Karpas-422 (cell line): Measurements from ENCODE around the gene PRPH. TPM values are rescaled to one million over a fixed set of nuclear protein-coding genes. Genes with fewer than 3 reads are reported as not detected.

Source experiments
- DNase-seq: peaks from one replicate; pipeline ENCODE4 v3.0.0-alpha.2; 2015
- H2AFZ ChIP-seq: fragments of 200-600 bp; sonication (generic); 2 replicates; pipeline ENCODE4 v1.6.1; 2014; ENCODE audit warnings: antibody characterized with exemption, low read length, mixed read lengths
- H3K27ac ChIP-seq: fragments of 200-600 bp; sonication (generic); 2 replicates; pipeline ENCODE4 v1.5.1; 2014; ENCODE audit warnings: mild to moderate bottlenecking, low read length, moderate library complexity
- H3K27me3 ChIP-seq: fragments of 200-600 bp; sonication (generic); 2 replicates; pipeline ENCODE4 v1.6.1; 2014; ENCODE audit warnings: low read length, mixed read lengths
- H3K36me3 ChIP-seq: fragments of 200-600 bp; sonication (generic); 2 replicates; pipeline ENCODE4 v1.6.1; 2014; ENCODE audit warnings: low read length, mixed read lengths; ENCODE audit not compliant: insufficient read depth
- H3K4me1 ChIP-seq: fragments of 200-600 bp; sonication (generic); 2 replicates; pipeline ENCODE4 v1.6.1; 2014; ENCODE audit warnings: mild to moderate bottlenecking, low read length, mixed read lengths
- H3K4me2 ChIP-seq: fragments of 200-600 bp; sonication (generic); 2 replicates; pipeline ENCODE4 v1.6.1; 2014; ENCODE audit warnings: low read length, low read depth, mild to moderate bottlenecking; ENCODE audit not compliant: poor library complexity, severe bottlenecking
- H3K4me3 ChIP-seq: fragments of 200-600 bp; sonication (generic); 2 replicates; pipeline ENCODE4 v1.5.1; 2014; ENCODE audit warnings: mild to moderate bottlenecking, antibody characterized with exemption, low read length, mixed read lengths
- H3K79me2 ChIP-seq: fragments of 200-600 bp; sonication (generic); 2 replicates; pipeline ENCODE4 v1.6.1; 2014; ENCODE audit warnings: mild to moderate bottlenecking, low read length, mixed read lengths
- H3K9ac ChIP-seq: fragments of 200-600 bp; sonication (generic); 2 replicates; pipeline ENCODE4 v1.6.0; 2014; ENCODE audit warnings: low read length
- H3K9me2 ChIP-seq: fragments of 200-600 bp; sonication (generic), shearing (Covaris generic); replicated peaks from 2 replicates; pipeline ENCODE4 v1.6.0; 2014; ENCODE audit warnings: mild to moderate bottlenecking, low read length, moderate library complexity; ENCODE audit not compliant: insufficient read depth
- H3K9me3 ChIP-seq: fragments of 300-700, 200-600 bp; sonication (generic); 2 replicates; pipeline ENCODE4 v1.6.1; 2014; ENCODE audit warnings: low read length, mixed read lengths
- H4K20me1 ChIP-seq: fragments of 200-600 bp; sonication (generic); 2 replicates; pipeline ENCODE4 v1.6.1; 2014; ENCODE audit warnings: mild to moderate bottlenecking, antibody characterized with exemption, low read length, low read depth; ENCODE audit not compliant: insufficient read depth
- total RNA-seq: library from RNA; depleted of rRNA; stranded (reverse); fragments of >200 nt; shearing (Covaris generic); gene quantifications from 2 replicates; pipeline ENCODE4 v1.2.3, GENCODE V29; 2014; ENCODE audit warnings: low replicate concordance

Gene PRPH
- total RNA-seq, 1 experiment from 2014 or later: 0.52 TPM

DNA sequence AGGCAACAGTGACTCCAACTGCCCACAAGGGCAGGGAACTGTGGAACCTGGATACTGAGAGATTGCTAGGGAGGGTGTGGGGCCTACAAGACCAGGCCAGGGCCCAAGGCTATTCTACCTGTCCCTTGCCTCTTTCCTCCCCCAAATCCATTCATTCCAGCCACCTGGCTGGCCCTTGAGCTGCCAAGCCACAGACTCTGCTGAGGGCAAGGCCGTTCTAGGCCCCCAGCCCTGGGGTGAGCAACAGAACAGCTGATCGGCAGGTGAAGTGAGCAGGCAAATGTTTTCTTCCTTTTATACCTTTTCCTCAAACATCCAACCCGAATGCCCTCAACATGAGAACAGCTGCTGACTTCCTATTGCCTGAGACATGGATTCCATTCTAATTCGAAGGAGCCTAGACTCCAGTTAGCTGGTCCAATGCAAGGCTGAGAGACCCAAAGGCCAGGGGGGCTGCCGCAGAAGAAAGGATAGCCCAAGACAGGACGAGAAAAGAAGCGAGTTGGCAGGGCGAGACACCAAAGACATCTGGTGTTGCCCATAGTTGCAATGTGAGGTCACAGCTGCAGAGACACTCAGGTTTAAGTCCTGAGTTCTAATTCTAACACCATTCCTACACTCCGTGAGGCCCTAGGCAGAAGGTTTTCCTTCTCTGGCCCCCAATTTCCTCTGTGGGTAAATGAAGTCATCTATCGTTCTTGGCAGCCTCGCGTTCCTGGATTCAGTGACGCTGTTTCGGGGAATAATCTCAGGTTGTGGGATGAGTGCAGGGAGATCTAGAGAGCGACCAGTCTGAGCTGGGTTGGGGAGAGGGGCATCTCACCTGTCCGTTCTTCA is 40.4 kb downstream of the PRPH start:
- peaks cover 7% of the 10 kb centered on the region for H3K4me1 ChIP-seq
- H3K36me3 ChIP-seq: no peaks in the 10 kb centered on the region
- no peak overlapping the region for H3K27ac ChIP-seq
- H3K9ac ChIP-seq: no peak overlapping the region
- no peaks in the 10 kb centered on the region for H3K9me3 ChIP-seq
- H4K20me1 ChIP-seq: no peaks in the 10 kb centered on the region
- H3K4me2 ChIP-seq: no peak overlapping the region
- H3K79me2 ChIP-seq: no peaks in the 10 kb centered on the region
- no peak overlapping the region for H3K4me3 ChIP-seq
- H2AFZ ChIP-seq: no peak overlapping the region
- no peaks in the 10 kb centered on the region for H3K27me3 ChIP-seq
- no peak for DNase-seq
- H3K9me2 ChIP-seq: no peaks in the 10 kb centered on the region

DNA sequence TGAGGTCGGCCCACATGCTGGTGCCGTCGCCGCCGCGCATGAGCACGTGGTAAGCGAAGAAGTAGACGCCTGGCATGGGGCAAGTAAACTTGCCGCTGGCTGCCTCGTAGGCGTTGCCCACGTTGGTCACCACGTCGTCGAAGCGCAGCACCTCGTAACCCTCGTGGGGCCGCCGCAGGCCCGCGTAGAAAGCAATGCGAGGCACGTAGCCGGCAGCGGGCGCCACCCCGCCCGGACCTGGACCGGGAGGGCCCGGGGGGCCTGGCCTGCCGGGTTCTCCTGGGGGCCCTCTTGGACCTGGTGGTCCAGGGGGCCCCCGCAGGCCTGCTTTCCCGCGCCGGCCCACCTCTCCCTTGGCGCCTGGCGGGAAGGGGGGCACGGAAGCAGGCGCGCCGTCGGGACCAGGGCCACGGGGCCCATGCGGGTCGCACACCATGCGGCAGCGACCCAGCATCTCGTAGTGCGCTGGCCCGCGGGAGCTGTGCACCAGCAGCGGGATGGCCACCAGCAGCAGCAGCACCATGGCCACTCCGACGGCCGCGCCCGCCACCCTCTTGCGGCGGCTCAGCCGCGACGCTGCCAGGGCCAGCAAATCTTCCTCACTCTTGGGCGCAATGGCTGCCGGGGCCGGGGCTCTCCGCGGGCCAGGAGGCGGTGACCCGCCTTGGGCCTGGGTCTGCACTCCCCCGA is 41.2 kb downstream of the PRPH start:
- Histone ChIP-seq H3K27me3 (no peaks in the 10 kb centered on the region), H3K9ac (no peak overlapping the region)

DNA sequence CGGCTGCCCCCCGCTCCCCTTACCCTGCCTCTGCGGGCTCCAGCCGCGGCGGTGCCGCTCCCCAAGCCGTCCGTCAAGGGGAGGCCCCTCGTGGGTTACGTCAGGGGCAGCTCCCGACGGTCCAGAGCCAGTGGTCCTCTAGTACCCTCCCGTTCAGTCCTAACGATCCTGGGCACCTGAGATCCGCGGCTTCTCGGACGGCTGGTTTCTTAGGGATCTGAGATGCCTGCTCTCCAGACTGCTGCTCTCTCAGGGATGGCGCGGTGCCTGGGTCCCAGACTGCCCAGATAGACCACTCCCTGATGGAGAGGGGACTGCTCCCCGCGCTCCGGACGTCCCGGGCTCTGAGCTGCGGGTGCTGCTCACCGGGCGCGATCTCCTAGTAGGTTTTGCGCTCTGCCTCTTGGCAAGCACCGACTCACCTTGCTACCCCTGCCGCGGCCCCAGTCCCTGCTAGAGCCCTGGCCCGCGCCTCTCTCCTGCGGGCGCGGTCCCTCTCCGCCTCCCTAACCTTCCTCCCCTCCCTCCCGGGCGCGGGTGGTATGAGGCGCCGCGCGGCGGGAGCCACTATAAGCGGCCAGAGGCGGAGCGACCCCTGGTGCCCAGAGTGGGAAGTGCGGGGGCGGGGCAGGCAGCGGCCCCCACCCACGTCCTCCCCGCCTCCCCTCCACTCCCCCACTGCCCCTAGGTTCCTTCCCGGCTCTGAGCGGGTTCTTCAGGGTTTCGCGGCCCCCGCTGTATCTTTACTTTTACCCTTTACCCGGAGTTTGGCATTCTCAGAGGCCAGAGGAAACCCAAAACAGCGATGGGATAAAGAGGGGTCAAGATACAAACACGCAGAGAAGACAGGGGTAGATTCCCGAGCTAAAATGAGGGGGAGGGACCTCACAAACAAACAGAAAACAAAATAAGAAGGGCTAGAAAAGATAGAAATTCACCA is 42.0 kb downstream of the PRPH start, which contains the start of gene C1QL4:
Gene C1QL4 (minus strand): TSS at position 544 of the 940 bp plus-strand sequence. CDS start 711 bp downstream, outside the sequence.
- Histone ChIP-seq H2AFZ (peak within 1 kb of the TSS; percentile 89; the same call in 1 of the 2 replicates), H4K20me1 (no peaks in the 10 kb centered on the region), H3K4me1 (peaks cover 11% of the 10 kb centered on the region), H3K4me2 (peak within 1 kb of the TSS; percentile 57), H3K36me3 (no peaks in the 10 kb centered on the region), H3K9me2 (no peaks in the 10 kb centered on the region), H3K9ac (peak within 1 kb of the TSS; percentile 50), H3K27me3 (no peaks in the 10 kb centered on the region), H3K27ac (no peak within 1 kb of the TSS), H3K4me3 (peak within 1 kb of the TSS; percentile 44; the same call in 1 of the 2 replicates), H3K79me2 (no peaks in the 10 kb centered on the region), H3K9me3 (no peaks in the 10 kb centered on the region)
- peak; percentile 90 for DNase-seq

More for the DNA sequence above, 41.2 kb downstream of the PRPH start:
- H3K79me2 ChIP-seq: no peaks in the 10 kb centered on the region
- no peak overlapping the region for H3K4me3 ChIP-seq
- no peaks in the 10 kb centered on the region for H4K20me1 ChIP-seq
- H2AFZ ChIP-seq: no peak overlapping the region
- no peak for DNase-seq
- no peaks in the 10 kb centered on the region for H3K9me2 ChIP-seq
- no peak overlapping the region for H3K27ac ChIP-seq
- no peaks in the 10 kb centered on the region for H3K9me3 ChIP-seq
- H3K4me1 ChIP-seq: peaks cover 11% of the 10 kb centered on the region
- no peaks in the 10 kb centered on the region for H3K36me3 ChIP-seq
- H3K4me2 ChIP-seq: no peak overlapping the region

DNA sequence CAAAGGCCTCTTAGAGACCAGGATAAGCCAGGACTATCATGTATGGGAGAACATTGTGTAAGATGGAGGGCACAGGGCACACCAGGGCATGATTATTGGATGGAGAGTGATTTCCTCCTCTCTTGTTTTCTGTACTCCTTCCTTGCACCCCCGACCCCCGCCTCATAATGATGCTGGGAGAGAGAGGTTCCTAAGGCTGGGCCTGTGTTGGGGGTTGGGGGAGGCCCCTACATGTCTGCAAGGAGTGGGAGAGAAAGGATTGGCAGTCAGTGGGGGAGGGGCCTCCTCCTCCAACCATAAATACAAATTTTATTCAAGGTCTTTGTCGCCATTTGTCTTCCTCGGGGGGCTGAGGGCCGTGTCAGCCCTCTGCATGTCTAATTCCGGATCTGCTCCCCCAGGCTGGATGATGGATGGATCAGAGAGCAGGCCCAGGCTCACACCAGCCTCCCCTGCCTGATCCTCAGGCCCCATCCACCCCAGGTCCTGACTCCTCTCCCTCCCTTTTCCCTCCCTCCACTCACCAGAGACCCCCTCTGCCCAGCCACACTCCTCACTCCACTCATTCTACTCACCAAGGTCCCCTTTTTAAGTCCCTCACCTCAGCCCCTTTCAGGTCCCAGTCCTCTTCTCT is 44.0 kb downstream of the PRPH start:
- Histone ChIP-seq H3K9me2 (no peaks in the 10 kb centered on the region), H4K20me1 (no peaks in the 10 kb centered on the region), H3K4me2 (no peak overlapping the region), H3K36me3 (no peaks in the 10 kb centered on the region), H3K27ac (no peak overlapping the region), H3K4me1 (peaks cover 31% of the 10 kb centered on the region), H3K9me3 (no peaks in the 10 kb centered on the region), H3K79me2 (no peaks in the 10 kb centered on the region), H2AFZ (no peak overlapping the region), H3K4me3 (no peak overlapping the region), H3K27me3 (no peaks in the 10 kb centered on the region), H3K9ac (no peak overlapping the region)
- DNase-seq: no peak

DNA sequence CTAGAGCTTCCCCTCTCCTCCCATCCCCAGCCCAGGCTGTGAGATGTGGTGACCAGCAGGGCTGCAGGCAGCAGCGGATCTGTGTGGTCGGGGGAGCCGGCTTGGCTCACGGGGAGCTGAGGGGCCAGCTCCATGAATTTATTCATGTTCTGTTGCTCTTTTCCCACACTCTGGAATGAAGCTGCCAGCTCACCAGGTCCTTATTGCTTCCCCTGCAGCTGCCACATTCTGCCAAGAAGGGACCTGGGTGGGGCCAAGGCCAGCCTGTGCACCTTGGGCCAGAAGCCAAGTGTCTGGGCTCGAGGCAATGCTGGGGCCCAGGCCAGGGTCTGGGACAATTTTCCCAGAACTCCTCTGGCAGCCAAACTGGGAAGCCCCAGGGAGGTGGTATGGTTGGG is 44.5 kb downstream of the PRPH start:
- Histone ChIP-seq H3K9me3 (no peaks in the 10 kb centered on the region), H3K27me3 (no peaks in the 10 kb centered on the region), H3K4me3 (no peak overlapping the region), H3K79me2 (no peaks in the 10 kb centered on the region), H3K27ac (no peak overlapping the region), H3K4me1 (peaks cover 33% of the 10 kb centered on the region), H3K4me2 (no peak overlapping the region), H3K36me3 (no peaks in the 10 kb centered on the region), H4K20me1 (no peaks in the 10 kb centered on the region), H3K9me2 (no peaks in the 10 kb centered on the region), H3K9ac (no peak overlapping the region), H2AFZ (no peak overlapping the region)
- no peak for DNase-seq

DNA sequence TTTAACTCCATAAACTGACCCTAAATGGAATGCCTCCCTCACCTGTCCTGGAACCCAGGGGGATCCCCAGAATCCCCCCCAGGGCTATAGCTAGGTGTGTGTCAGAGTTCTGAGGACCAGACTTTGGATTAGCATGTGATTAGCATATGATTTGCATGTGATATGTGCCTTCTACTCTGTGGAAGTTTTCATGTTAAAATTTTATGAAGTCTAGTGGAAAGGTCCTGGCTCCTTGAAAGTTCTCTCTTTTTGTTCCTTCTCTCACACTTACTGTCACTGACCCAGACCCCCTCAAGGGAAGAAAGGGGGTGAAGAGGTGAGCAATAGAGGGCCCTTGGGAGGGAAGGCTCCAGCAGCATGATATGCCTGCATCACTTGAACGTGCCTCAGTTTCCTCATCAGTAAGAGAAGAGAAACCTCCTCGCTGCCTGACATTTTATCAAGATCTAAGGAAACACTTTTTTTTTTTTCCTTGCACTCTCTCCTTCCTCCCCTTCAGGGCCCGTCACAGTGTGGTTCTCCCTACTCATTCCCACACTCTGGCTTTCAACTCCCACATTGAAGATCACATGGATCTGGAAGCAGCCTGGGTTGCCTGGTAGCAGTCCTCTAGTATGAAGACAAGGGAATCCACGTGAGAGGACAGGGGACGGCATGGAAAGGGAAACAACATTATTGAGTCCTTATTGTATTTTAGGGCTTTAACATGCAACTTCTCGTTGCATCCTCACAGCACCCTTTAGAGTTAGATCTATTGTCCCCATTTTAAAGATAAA is 45.3 kb downstream of the PRPH start:
- Histone ChIP-seq H3K9me2 (no peaks in the 10 kb centered on the region), H4K20me1 (no peaks in the 10 kb centered on the region), H3K79me2 (no peaks in the 10 kb centered on the region), H3K4me1 (peaks cover 37% of the 10 kb centered on the region), H3K27me3 (no peaks in the 10 kb centered on the region), H3K36me3 (no peaks in the 10 kb centered on the region), H3K9ac (no peak overlapping the region), H3K4me2 (no peak overlapping the region), H2AFZ (no peak overlapping the region), H3K9me3 (no peaks in the 10 kb centered on the region), H3K27ac (no peak overlapping the region), H3K4me3 (no peak overlapping the region)
- DNase-seq: peak; percentile 58

DNA sequence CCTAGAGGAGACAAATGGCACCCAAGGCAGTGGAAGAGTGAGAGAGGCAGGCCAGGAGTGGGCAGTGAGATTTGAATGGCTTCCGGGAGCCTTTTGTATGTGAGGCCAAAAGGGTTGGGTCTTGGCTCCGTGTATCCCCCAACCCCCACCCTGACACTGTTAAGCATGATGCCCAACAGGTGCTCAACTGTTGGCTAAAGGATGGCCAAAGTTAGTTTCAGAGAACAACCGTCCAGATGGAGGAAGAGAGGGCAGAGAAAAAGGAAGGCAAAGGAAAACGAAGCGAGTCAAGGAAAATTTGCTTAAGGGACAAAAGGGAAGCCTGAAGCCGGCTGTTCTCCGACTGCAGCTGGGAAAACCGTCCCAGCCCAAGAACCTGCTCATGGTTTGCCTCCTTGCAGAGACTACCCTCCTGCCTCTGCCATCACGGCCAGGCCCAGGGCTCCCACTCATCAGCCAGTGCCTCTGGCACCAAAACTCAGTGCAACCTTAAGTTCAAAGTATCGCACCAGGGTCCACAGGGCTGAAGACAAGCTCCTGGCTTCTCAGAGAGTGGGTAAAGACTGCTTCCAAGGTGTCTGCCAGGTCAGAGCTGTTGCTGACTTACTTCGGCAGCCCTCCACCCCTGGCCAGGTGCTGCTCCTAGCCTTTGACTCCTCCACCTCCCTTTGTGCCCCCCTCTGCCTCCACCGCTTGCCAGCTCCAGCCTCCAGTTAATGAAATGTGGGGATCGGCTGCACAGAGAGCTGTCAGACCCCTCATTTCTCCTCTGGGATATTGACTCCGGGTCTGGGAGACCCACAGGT is 46.2 kb downstream of the PRPH start:
- H3K79me2 ChIP-seq: no peaks in the 10 kb centered on the region
- no peaks in the 10 kb centered on the region for H3K9me3 ChIP-seq
- H3K4me3 ChIP-seq: no peak overlapping the region
- H3K4me2 ChIP-seq: no peak overlapping the region
- no peak overlapping the region for H3K9ac ChIP-seq
- no peaks in the 10 kb centered on the region for H3K36me3 ChIP-seq
- H3K4me1 ChIP-seq: peaks cover 45% of the 10 kb centered on the region
- no peak for DNase-seq
- H3K9me2 ChIP-seq: no peaks in the 10 kb centered on the region
- H2AFZ ChIP-seq: no peak overlapping the region
- H4K20me1 ChIP-seq: no peaks in the 10 kb centered on the region
- no peak overlapping the region for H3K27ac ChIP-seq
- no peaks in the 10 kb centered on the region for H3K27me3 ChIP-seq
